Measurements from ENCODE around the gene COTL1. TPM values are rescaled to one million over a fixed set of nuclear protein-coding genes. Genes with fewer than 3 reads are reported as not detected.

Gene COTL1
- total RNA-seq, 1 donor, result 134 TPM

DNA sequence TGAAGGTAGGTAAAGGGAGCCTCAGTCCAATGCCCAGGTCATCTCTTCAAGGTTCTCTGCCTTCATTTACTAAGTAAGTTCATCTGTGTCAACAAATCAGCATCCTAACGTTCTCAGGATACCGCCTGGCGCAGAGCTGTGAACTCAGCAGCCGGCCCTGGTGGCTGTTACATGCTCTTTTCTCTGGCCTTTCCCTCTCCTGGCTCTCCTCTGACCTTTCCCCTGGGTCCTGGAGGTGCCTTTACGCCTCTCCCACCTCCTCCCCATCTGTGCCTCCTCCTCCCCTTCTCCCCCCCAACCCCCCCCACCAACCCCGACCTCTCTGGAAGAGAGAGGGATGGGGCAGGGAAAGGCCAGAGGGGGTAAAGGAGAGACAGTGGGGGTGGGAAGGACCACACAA lies 19.5 kb downstream of the COTL1 start:
- TF ChIP-seq, protein P1, sequence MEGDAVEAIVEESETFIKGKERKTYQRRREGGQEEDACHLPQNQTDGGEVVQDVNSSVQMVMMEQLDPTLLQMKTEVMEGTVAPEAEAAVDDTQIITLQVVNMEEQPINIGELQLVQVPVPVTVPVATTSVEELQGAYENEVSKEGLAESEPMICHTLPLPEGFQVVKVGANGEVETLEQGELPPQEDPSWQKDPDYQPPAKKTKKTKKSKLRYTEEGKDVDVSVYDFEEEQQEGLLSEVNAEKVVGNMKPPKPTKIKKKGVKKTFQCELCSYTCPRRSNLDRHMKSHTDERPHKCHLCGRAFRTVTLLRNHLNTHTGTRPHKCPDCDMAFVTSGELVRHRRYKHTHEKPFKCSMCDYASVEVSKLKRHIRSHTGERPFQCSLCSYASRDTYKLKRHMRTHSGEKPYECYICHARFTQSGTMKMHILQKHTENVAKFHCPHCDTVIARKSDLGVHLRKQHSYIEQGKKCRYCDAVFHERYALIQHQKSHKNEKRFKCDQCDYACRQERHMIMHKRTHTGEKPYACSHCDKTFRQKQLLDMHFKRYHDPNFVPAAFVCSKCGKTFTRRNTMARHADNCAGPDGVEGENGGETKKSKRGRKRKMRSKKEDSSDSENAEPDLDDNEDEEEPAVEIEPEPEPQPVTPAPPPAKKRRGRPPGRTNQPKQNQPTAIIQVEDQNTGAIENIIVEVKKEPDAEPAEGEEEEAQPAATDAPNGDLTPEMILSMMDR (IDR thresholded peaks at IDR 0.05; ENCODE audit: insufficient read depth, low read length), result no peak
- no peak overlapping the region for H3K4me3 ChIP-seq (ENCODE audit: low read depth, low read length)
- no peak for DNase-seq (ENCODE audit: low read depth)

DNA sequence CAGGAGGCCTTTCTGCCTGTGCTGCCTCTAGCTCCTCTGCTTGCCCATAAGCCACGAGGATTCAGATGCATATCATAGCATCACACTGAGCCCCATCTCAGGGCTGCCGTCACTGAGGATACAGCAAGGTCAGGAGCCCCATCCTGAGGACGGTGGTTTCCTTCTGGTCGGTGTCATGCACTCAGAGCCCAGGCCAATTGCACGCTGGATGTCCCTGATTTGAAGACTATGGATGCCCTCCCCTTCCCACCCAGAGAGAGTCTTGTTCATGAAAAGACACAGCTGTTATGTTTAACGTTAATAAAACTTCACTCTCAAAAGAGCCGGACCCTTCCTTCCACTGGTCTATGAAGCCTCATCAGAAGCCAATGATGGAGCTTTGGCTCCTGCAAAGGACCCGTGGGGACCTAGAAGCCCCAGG lies 19.9 kb downstream of the COTL1 start:
- no peak for DNase-seq (ENCODE audit: low read depth)
- TF ChIP-seq, protein P1 (IDR thresholded peaks at IDR 0.05; ENCODE audit: insufficient read depth, low read length), result no peak

DNA sequence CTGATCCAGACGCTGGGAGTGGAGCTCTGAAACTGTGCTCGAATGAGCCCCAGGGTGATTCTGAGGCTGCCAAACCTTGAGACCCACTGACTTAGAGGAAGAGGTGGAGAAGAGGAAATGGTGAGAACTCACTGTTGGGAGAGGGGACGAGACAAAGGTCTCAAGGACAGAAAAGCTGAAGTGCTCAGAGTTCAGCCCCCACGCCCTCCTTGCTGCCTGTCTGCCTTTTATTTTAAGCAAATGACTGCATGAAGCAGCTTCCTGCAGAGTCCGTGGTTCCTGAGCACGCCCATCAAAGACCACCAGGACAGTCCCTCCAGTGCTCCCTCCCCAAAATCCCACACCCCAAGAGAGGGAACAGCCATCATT lies 20.4 kb downstream of the COTL1 start:
- DNase-seq (ENCODE audit: low read depth), result no peak
- TF ChIP-seq, protein P1 (IDR thresholded peaks at IDR 0.05; ENCODE audit: insufficient read depth, low read length), result no peak
- H3K4me3 ChIP-seq (ENCODE audit: low read depth, low read length), result no peak overlapping the region

More for the DNA sequence above, 19.9 kb downstream of the COTL1 start:
- no peak overlapping the region for H3K4me3 ChIP-seq (ENCODE audit: low read depth, low read length)

DNA sequence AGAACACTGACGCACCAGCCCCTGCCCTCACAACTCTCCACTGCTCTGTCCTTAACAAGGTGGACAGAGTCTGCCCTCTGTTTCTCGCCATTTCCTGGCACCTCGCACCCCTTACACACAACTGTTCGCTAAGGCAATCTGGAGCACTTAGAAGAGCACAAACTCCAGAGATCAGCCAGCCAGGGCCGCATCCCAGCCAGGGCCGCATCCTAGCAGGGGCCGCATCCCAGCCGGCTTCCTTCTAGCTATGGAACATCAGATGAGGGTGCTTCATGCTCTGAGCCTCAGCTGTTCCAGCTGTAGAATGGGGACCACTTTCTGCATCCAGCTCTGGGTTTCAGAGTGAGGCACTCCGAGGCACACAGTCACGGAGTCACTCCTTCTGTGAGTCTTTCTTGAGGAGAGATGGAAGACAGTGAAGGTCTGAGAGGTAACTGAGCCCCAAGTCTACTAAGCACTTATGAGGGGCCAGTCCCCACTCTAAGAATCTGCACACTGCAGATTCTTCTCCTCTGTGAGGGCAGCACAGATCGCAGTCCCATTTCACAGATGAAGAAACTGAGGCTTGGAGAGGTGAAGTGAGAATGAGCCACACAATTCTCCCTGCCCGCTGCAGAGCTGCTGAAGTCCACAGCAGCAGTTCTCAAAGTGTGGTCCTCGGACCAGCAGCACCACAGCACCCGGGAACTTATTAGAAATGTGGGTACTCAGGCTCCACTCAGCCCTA lies 20.9 kb downstream of the COTL1 start:
- no peak for DNase-seq (ENCODE audit: low read depth)
- TF ChIP-seq, protein P1 (IDR thresholded peaks at IDR 0.05; ENCODE audit: insufficient read depth, low read length), result no peak
- H3K4me3 ChIP-seq (ENCODE audit: low read depth, low read length), result no peak overlapping the region

DNA sequence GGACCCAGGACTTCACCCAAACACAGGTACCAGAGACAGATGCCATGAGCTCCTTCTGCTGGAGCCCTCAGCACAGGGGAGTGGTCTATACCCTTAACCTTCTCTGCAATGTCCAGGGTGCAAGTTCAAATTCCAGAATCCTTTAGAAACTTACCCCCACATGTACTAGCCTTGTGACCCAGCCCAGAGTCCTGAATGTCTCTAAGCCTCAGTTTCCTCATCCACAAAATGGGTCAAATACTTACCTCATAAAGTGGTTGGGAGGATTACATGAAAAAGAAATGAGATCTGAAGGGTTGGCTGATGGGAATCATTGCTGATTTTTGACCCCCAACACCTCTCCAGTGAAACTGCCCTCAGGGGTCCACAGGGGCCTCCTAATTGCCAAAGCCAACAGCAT lies 21.7 kb downstream of the COTL1 start:
- no peak for DNase-seq (ENCODE audit: low read depth)
- TF ChIP-seq, protein P1 (IDR thresholded peaks at IDR 0.05; ENCODE audit: insufficient read depth, low read length), result no peak
- no peak overlapping the region for H3K4me3 ChIP-seq (ENCODE audit: low read depth, low read length)

DNA sequence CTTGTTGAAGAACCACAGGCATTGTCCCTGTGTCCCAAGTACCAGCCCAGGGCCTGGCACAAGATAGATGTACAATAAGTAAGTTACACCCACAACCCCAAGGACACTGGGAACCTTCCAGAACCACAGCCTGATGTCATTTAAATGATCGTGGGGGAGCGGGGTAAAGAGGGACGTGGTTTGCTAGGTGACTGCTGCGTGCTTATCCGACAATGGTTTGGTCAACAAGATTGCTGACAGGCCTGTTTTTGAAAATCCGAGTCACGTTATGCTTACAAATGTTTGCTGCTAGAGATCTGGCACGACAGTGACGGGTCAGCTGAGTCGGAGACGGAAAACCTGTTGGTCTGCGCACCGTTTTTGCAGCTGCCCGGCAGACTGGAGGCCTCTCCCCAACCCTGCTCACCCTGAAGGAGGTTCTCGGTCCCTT lies 22.8 kb downstream of the COTL1 start:
- DNase-seq (ENCODE audit: low read depth), result no peak
- no peak overlapping the region for H3K4me3 ChIP-seq (ENCODE audit: low read depth, low read length)
- TF ChIP-seq, protein P1 (IDR thresholded peaks at IDR 0.05; ENCODE audit: insufficient read depth, low read length), result no peak

DNA sequence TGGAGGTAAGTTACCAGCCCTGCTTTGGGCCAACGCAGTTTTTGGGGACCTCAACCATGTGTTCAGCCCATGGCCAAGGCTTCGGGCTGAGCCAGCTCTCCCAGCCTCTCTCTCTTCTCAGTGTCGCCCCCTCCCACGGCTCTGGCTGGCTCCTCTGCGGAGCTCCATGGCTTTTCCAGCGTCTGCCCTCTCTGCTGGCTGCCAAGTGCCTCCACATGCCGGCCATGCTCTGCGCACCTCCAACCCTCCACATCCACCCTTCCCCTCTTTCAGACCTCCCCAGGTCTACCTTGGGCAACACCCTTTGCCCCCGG lies 23.2 kb downstream of the COTL1 start:
- TF ChIP-seq, protein P1 (IDR thresholded peaks at IDR 0.05; ENCODE audit: insufficient read depth, low read length), result no peak
- H3K4me3 ChIP-seq (ENCODE audit: low read depth, low read length), result no peak overlapping the region
- DNase-seq (ENCODE audit: low read depth), result no peak

All from fibroblast of the aortic adventitia (primary cell).